HL-60 (cell line): Measurements from ENCODE around the gene BRWD1.

Experiments used
- CTCF ChIP-seq: IDR thresholded peaks from one replicate; pipeline ENCODE4 v1.5.1; 2011; ENCODE audit warnings: low read length, control low read depth, inconsistent platforms; ENCODE audit not compliant: insufficient read depth
- GABPA ChIP-seq: IDR thresholded peaks from 2 replicates; pipeline ENCODE4 v1.6.1; 2012; ENCODE audit warnings: low read depth
- POLR2AphosphoS5 ChIP-seq: IDR thresholded peaks from 2 replicates; pipeline ENCODE4 v1.6.1; 2012; ENCODE audit warnings: low read depth

- no peak for TF ChIP-seq POLR2AphosphoS5
- TF ChIP-seq CTCF: no peak
- TF ChIP-seq GABPA: no peak
Measured at GRCh38 chr21:39347537-39347936, 34.1 kb upstream of the BRWD1 start.
